Caco-2 (cell line): ENCODE measurements around the gene NKAIN2. TPM values are rescaled to one million over a fixed set of nuclear protein-coding genes. Genes with fewer than 3 reads are reported as not detected.

Source experiments
- BruUV-seq: library from RNA; stranded (reverse); fragments of 400-500 nt; replicated peaks from 2 replicates; lab custom pipeline; 2021; lab: Mats Ljungman, UMichigan
- CTCF ChIA-PET: fragments of 300-600 bp; sonication (Branson Sonifier 250); formaldehyde crosslinking; loops from one replicate; lab custom pipeline; 2022; ENCODE audit warnings: antibody characterized with exemption; lab: Charles Lee
- POLR2A ChIA-PET: fragments of 300-600 bp; sonication (Branson Sonifier 250); formaldehyde crosslinking; loops from one replicate; lab custom pipeline; 2022; ENCODE audit warnings: antibody characterized with exemption; lab: Charles Lee
- DNase-seq, 2 experiments: peaks; one replicate each; pipeline versions ENCODE4 v3.0.0 to v3.0.0-alpha.2; 2020 to 2022
- H3K27me3 ChIP-seq: replicated peaks from 2 replicates; pipeline ENCODE4 v1.6.0; 2011; ENCODE audit warnings: low read length; ENCODE audit not compliant: control insufficient read depth, insufficient read depth
- H3K36me3 ChIP-seq: 2 replicates; pipeline ENCODE4 v1.5.1; 2011; ENCODE audit warnings: low read length; ENCODE audit not compliant: control insufficient read depth, insufficient read depth
- H3K4me1 ChIP-seq: fragments of 250-450 bp; sonication (Bioruptor Pico); 2 replicates; pipeline ENCODE4 v1.5.1; 2020; ENCODE audit warnings: mild to moderate bottlenecking
- H3K4me3 ChIP-seq: 2 replicates; pipeline ENCODE4 v1.5.1; 2011; ENCODE audit warnings: low read depth, mild to moderate bottlenecking, control low read depth, low read length
- H3K9me3 ChIP-seq: fragments of 250-450 bp; sonication (Bioruptor Pico); 2 replicates; pipeline ENCODE4 v1.5.1; 2020; ENCODE audit warnings: mild to moderate bottlenecking, moderate library complexity
- H3K27ac Mint-ChIP-seq: one replicate; pipeline ENCODE4 v1.8.0; 2022; ENCODE audit warnings: mixed read lengths; ENCODE audit not compliant: unreplicated experiment
- H3K27me3 Mint-ChIP-seq: one replicate; pipeline ENCODE4 v1.8.0; 2022; ENCODE audit warnings: mixed read lengths; ENCODE audit not compliant: insufficient read depth, unreplicated experiment
- H3K36me3 Mint-ChIP-seq: one replicate; pipeline ENCODE4 v1.8.0; 2022; ENCODE audit warnings: mild to moderate bottlenecking, mixed read lengths; ENCODE audit not compliant: insufficient read depth, unreplicated experiment
- H3K4me1 Mint-ChIP-seq: one replicate; pipeline ENCODE4 v1.8.0; 2022; ENCODE audit warnings: low read depth, mixed read lengths; ENCODE audit not compliant: unreplicated experiment
- H3K4me3 Mint-ChIP-seq: one replicate; pipeline ENCODE4 v1.8.0; 2022; ENCODE audit warnings: mild to moderate bottlenecking, moderate library complexity, mixed read lengths; ENCODE audit not compliant: unreplicated experiment
- H3K9me3 Mint-ChIP-seq: one replicate; pipeline ENCODE4 v1.8.0; 2022; ENCODE audit warnings: mixed read lengths; ENCODE audit not compliant: unreplicated experiment
- intact Hi-C: fragments of 100-400 bp; cut with micrococcal nuclease; formaldehyde crosslinking; loops from one replicate; pipeline ENCODE4 v1.10.0; 2022; ENCODE audit not compliant: unreplicated experiment
- total RNA-seq: library from RNA; stranded (reverse); gene quantifications from 2 replicates; pipeline ENCODE4 v1.2.3, GENCODE V29; 2022
- TF ChIP-seq, protein P1 (sequence below), 2 experiments: fragments of 200-600 bp in 1 of 2; IDR thresholded peaks; 1 replicate in 1 of 2; 2 replicates in 1 of 2; pipeline versions ENCODE4 v1.5.1 to v1.8.0; 2011 to 2022; ENCODE audit warnings: antibody characterized with exemption in 1 of 2, control low read depth in 1 of 2, inconsistent platforms in 1 of 2, low read depth in 1 of 2, low read length in 1 of 2, mild to moderate bottlenecking in 1 of 2, moderate library complexity in 1 of 2; ENCODE audit not compliant: insufficient read depth in 1 of 2, severe bottlenecking in 1 of 2, unreplicated experiment in 1 of 2

The NKAIN2 gene
- total RNA-seq, 1 experiment from 2014 or later, result not detected

DNA sequence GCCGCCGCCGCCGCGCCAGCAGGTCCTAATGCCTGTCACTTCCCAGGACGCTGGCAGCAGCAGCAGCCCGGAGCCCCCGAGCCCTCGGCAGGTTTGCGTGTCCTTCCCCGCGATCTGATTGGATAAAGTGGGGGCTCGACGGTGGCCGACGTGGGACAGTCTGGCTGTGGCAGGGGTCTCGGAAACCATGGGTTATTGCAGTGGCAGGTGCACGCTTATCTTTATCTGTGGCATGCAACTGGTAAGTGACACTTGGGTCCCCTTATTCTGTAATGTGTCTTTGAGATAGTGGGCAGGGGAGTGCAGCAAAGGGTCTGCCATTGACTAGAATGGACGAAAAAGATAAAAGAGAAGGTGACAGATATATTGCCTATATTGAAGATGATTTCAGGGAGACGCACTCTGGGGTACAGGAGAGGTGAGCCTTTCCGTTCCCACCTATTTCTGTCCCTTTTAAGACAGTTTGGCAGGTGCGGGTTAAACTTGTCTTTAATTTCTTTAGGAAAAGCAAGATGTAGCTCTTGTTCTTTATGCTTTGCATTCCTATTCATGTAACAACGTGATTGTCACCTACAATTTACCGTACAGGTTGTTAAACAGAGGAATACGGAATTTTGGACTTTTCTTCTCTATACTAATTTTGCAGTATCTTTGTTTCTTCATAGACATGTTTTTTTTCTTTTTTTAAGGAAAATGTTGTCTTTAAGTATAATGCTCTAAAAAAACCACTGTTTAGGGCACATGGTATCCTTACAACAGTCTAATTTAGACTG, 535 bp downstream of the NKAIN2 start:
- peak overlapping the region; percentile 52 for H3K4me3 Mint-ChIP-seq
- H3K27ac Mint-ChIP-seq, result no peak overlapping the region
- no TSS peak for BruUV-seq
- ChIA-PET CTCF (no interaction called here), POLR2A (no interaction called here)
- Histone ChIP-seq H3K36me3 (no peaks in the 10 kb centered on the region), H3K27me3 (no peaks in the 10 kb centered on the region), H3K9me3 (no peaks in the 10 kb centered on the region), H3K4me3 (0 out of 2 replicates have a peak overlapping the region, but pooled peaks have one; percentile 1), H3K4me1 (no peaks in the 10 kb centered on the region)
- intact Hi-C loops, result loop anchor here (2.0 kb wide), 1 partner anchor 39 kb away; no protein-coding TSS in a partner anchor
- TF ChIP-seq, protein P1, sequence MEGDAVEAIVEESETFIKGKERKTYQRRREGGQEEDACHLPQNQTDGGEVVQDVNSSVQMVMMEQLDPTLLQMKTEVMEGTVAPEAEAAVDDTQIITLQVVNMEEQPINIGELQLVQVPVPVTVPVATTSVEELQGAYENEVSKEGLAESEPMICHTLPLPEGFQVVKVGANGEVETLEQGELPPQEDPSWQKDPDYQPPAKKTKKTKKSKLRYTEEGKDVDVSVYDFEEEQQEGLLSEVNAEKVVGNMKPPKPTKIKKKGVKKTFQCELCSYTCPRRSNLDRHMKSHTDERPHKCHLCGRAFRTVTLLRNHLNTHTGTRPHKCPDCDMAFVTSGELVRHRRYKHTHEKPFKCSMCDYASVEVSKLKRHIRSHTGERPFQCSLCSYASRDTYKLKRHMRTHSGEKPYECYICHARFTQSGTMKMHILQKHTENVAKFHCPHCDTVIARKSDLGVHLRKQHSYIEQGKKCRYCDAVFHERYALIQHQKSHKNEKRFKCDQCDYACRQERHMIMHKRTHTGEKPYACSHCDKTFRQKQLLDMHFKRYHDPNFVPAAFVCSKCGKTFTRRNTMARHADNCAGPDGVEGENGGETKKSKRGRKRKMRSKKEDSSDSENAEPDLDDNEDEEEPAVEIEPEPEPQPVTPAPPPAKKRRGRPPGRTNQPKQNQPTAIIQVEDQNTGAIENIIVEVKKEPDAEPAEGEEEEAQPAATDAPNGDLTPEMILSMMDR (IDR thresholded peaks at IDR 0.05; ENCODE audit: insufficient read depth in 1 of 2, low read depth in 1 of 2, low read length in 1 of 2, severe bottlenecking in 1 of 2, unreplicated experiment in 1 of 2), result no peak
- H3K27me3 Mint-ChIP-seq, result peaks cover 16% of the 10 kb centered on the region
- peak in 1 of 2 experiments; percentile 10 for DNase-seq
- no peaks in the 10 kb centered on the region for H3K4me1 Mint-ChIP-seq
- H3K9me3 Mint-ChIP-seq, result no peaks in the 10 kb centered on the region
- no peaks in the 10 kb centered on the region for H3K36me3 Mint-ChIP-seq

DNA sequence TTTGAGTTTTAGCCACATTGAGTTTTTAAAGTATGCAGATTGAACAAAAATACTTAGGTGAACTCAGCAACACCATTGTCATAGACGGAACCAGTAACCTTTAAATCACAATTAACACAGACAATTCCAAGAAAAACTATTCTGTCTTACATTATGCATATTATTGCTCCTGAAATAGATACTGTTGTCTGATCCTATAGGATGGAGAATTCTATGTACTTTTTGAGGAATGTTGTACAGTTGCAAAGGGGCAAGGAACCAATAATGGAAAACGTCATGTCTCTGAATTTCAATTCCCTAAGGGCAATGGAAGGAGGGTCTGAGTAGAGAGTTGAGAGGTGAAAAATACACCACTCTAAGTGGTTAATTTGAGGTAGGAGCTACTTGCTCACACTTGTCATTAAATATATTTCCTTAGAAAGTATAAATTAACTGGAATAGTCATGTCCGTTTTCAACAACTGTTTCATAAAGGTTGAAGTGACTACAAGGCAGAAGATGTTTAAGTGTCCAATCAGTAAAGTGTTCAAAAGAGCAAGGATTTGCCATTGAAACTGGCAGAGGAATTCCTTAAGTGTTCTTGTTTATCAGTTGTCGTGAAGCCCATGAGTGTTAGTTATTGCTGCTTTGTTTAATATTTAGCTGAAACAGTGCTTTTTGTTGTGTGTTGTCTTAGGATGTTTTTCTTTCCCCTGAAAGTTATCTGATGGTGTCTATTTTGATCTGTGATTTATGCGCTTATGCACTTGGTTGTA, 1.3 kb downstream of the NKAIN2 start:
- intact Hi-C loops, result loop anchor here (2.0 kb wide), 1 partner anchor 38 kb away; no protein-coding TSS in a partner anchor
- TF ChIP-seq, protein P1 (IDR thresholded peaks at IDR 0.05; ENCODE audit: insufficient read depth in 1 of 2, low read depth in 1 of 2, low read length in 1 of 2, severe bottlenecking in 1 of 2, unreplicated experiment in 1 of 2), result no peak

DNA sequence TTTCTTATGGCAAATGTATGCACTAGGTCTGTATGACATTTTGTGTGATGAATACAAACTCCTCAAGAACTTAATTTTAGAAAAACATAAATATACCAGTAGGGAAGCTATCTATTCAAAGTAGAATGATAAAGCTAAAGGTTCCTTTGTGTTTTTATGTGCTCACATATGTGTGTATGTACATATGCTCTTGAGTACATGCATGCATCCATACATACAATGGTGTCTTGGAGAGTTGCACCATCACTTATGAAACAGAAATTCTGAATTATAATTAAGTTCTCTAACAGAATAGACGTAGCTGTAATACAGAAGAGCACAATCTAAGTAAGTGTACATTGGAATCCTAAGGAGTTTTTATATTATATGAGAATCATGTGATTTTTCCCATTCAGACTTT, 2.3 kb downstream of the NKAIN2 start:
- Mint-ChIP-seq H3K27me3 (peaks cover 16% of the 10 kb centered on the region), H3K4me1 (no peaks in the 10 kb centered on the region), H3K9me3 (no peaks in the 10 kb centered on the region), H3K27ac (no peak overlapping the region), H3K4me3 (no peak overlapping the region), H3K36me3 (no peaks in the 10 kb centered on the region)
- POLR2A ChIA-PET, result no interaction called here
- BruUV-seq, result no TSS peak
- CTCF ChIA-PET, result no interaction called here
- H3K4me1 ChIP-seq, result no peaks in the 10 kb centered on the region
- no peaks in the 10 kb centered on the region for H3K27me3 ChIP-seq
- H3K36me3 ChIP-seq, result no peaks in the 10 kb centered on the region
- DNase-seq, result no peak
- intact Hi-C loops, result loop anchor here (2.0 kb wide), 1 partner anchor 37 kb away; no protein-coding TSS in a partner anchor
- H3K4me3 ChIP-seq, result no peak overlapping the region
- TF ChIP-seq, protein P1 (IDR thresholded peaks at IDR 0.05; ENCODE audit: insufficient read depth in 1 of 2, low read depth in 1 of 2, low read length in 1 of 2, severe bottlenecking in 1 of 2, unreplicated experiment in 1 of 2), result no peak
- H3K9me3 ChIP-seq, result no peaks in the 10 kb centered on the region

More for the DNA sequence above, 1.3 kb downstream of the NKAIN2 start:
- Histone ChIP-seq H3K36me3 (no peaks in the 10 kb centered on the region), H3K4me3 (no peak overlapping the region), H3K4me1 (no peaks in the 10 kb centered on the region), H3K9me3 (no peaks in the 10 kb centered on the region), H3K27me3 (no peaks in the 10 kb centered on the region)
- Mint-ChIP-seq H3K36me3 (no peaks in the 10 kb centered on the region), H3K4me1 (no peaks in the 10 kb centered on the region), H3K4me3 (no peak overlapping the region), H3K27ac (no peak overlapping the region), H3K27me3 (peaks cover 16% of the 10 kb centered on the region), H3K9me3 (no peaks in the 10 kb centered on the region)
- POLR2A ChIA-PET, result no interaction called here
- no TSS peak for BruUV-seq
- no peak for DNase-seq
- CTCF ChIA-PET, result no interaction called here
